GM19452 (cell line): ENCODE results near the gene OR5I1.
"Not testable (repeated sequence)": the region's sequence is repeated elsewhere in the genome, so short reads cannot be mapped to it uniquely, and the experiment has no call there.

Experiments
- ATAC-seq: cut with Tn5 transposase; IDR thresholded peaks from one replicate; pipeline ENCODE4 v1.9.1; 2021; ENCODE audit not compliant: unreplicated experiment

The OR5I1 gene

DNA sequence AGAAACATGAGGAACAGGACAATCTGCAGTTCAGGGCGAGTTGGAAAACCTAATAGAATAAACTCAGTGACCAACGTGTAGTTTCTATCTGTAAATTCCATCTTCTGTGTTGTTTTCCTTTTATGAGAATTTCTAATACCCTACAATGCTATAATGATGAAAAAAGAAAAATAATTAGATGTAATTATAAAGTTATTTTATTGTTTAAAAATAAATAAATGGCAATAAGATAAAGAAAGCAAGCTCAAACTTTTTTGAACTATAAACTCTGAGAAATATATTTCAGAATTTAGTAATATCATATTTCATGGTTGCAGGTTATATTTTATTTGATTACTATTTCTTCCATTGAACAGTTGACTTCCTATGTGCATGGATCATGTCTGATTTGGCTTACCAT, at the start of gene OR5I1:
TSS of gene OR5I1 (minus strand) at position 101 of the 400 bp plus-strand sequence. CDS start at position 101, 0 bp downstream.
- ATAC-seq: no peak

DNA sequence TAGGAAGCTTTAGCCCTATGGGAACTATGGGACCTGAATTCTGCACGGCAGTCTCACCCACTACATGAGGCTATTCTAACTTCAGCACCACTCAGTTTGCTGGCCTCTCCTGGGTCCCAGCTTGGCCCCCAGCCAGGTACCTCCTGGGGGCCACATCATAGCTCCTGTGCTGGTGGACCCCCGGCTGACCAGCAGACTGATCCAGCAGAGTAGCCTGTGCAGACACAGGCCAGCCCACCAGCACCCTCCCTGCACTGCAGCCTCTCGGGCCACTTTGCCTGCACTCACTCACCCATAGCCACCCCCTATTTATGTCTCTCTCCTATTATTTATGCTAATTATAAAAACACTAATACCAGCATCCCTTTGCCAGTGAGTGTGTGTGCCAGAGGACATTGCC, 34.7 kb upstream of the OR5I1 start:
- ATAC-seq: no peak

DNA sequence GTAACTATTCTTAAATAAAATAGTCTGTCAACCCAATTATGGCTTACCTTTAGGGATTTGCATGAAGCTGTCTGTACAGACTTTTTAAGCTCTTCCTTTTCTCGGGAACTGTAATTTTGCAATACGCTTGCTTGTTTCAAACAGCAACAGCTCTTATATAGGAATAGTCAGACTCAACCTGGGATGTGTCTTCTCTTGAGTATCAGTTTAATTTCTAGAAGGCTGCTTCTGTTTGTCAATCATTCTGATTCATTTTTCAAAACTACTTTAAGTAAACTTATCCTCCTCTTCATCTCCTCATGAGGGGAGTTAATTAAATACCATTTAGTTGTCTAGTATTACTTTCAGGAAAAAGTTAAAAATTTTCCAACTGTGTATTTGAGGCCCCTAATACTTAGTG, 33.6 kb upstream of the OR5I1 start, which contains the start of gene OR10AG1:
TSS of gene OR10AG1 (minus strand) at position 101 of the 400 bp plus-strand sequence. CDS start at position 63, 38 bp downstream.
- no peak for ATAC-seq

- ATAC-seq: no peak
Measured at GRCh38 chr11:55967914-55968313, 31.7 kb upstream of the OR5I1 start.

- ATAC-seq: no peak
Measured at GRCh38 chr11:55966391-55966790, 30.2 kb upstream of the OR5I1 start.

GRCh38 chr11:55956521-55956920, 20.3 kb upstream of the OR5I1 start:
- no peak for ATAC-seq

DNA sequence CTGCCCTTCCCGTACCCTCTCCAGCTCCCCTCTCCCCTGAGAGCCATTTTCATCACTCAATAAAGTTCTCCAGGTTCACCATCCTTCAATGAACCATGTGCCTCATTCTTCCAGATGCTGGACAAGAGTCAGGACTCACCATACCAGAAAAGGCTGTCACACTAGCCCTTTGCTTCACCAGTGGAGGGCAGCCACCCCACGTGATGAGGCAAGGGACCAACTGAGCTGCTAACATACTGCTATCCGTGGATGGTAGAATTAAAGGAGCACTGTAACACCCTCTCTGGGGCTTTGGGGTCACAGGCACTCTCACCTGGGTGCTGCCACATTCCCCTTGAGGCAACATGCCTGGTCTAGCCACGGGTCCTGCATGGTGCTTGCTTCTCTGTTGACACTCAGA, 13.1 kb upstream of the OR5I1 start:
- ATAC-seq: no peak

DNA sequence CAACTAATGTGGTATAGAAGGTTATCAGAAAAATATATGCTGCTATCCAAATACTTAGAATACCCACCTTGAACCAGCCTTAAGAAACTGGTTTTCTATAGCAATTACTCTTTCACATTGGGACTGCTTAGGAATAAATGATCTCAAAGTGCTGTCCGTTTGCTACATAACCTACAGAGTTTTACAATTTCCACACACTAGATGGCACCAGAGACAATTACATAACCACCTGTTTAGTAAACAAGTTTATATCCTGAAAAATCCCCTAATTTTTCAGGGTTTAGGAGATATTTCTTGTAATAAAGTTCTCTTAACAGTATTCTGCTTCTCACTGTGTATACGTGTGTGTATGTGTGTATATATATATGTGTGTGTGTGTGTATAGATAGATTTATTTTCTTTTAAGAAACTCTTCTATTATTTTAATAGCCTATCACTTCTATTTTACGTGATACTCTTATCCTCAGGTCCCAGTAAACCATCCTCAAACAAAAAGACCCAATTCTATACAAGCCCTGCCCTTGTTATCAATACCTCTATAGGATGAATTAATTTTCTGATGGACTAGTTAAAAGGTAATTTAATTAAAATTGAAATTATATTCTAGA, 6.7 kb upstream of the OR5I1 start:
- no peak for ATAC-seq

DNA sequence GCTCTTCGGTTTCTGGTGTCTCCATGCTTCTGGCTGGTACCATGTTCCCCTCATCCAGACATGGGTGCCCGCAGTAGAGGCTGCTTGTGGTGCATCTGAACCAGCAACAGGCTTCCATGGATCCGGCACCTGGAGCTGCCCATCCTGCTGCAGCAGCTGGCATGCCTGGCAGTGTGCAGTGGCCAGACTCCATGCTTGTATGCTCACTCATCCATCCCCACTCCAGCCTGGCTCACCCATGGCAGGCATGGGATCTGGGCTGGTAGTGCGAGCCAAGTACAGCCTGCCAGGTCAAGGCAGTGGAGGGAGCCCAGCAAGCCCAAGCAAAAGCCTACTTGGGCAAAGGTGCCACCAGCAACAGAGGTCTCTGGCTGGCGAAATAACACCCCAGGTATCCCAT, 15.7 kb downstream of the OR5I1 start:
- no peak for ATAC-seq

DNA sequence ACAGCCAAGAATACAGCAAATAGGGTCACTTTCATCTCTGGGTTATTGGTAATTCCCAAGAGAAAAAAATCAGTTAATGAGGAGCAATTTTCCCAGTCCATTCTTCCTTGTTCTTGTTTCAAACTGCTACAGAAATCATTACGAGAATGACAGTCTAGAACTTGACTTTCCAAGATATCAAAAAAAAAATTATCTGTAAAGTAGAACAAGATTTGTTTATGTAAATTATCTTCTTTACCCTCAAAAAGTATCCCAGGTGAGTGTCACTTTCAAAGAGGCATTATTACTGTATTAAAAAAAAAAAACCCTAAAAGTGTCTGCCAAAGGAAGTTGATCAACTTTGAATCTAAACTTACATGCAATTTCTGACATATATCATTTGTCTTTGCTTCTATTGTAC, 21.7 kb downstream of the OR5I1 start, which contains the start of gene OR5W2:
TSS of gene OR5W2 (minus strand) at position 101 of the 400 bp plus-strand sequence. CDS start at position 101, 0 bp downstream.
- no peak for ATAC-seq

- ATAC-seq: no peak
Measured at GRCh38 chr11:55902308-55902707, 33.9 kb downstream of the OR5I1 start.

GRCh38 chr11:55895216-55895615, 41.0 kb downstream of the OR5I1 start:
- no peak for ATAC-seq

- not testable (repeated sequence) for ATAC-seq
Measured at GRCh38 chr11:55885481-55885880, 50.7 kb downstream of the OR5I1 start.
